K562 (cell line): ENCODE data around the gene SPNS1. TPM values are rescaled to one million over a fixed set of nuclear protein-coding genes. Genes with fewer than 3 reads are reported as not detected.
A peak's percentile ranks its signal among the peaks of the same experiment; 100 is the strongest.
"Not testable (repeated sequence)": the region's sequence is repeated elsewhere in the genome, so short reads cannot be mapped to it uniquely, and the experiment has no call there.

Experiments used
- ATAC-seq: fragments of 200-7000 bp; cut with Tn5 transposase; 3 replicates; pipeline ENCODE4 v1.9.1; 2020; ENCODE audit warnings: moderate library complexity
- BruUV-seq: library from RNA; stranded (reverse); fragments of 400-500 nt; replicated peaks from 2 replicates; lab custom pipeline; 2021; lab: Mats Ljungman, UMichigan
- CTCF ChIA-PET: fragments of 300-600 bp; formaldehyde crosslinking; extraction: SDS; loops from one replicate; lab custom pipeline; 2021; ENCODE audit warnings: low intra/inter-chr PET ratio; lab: Yijun Ruan, JAX
- POLR2A ChIA-PET: fragments of 300-600, 350-650 bp; sonication (Branson Sonifier 250); formaldehyde crosslinking; extraction: SDS; loops from one replicate; lab custom pipeline; 2021; ENCODE audit warnings: antibody characterized with exemption, inconsistent platforms; lab: Yijun Ruan, JAX
- DNase-seq, 4 experiments: peaks; one replicate each; pipeline versions ENCODE4 v3.0.0 to v3.0.0-alpha.2; 2011 to 2018; ENCODE audit warnings: low spot score in 3 of 4, mixed read lengths in 3 of 4; ENCODE audit errors: extremely low read depth in 1 of 4
- FAIRE-seq: peaks from 2 replicates; lab custom pipeline; 2011; peaks lifted over from hg19 to GRCh38; lab: Jason Lieb, UNC
- H2AFZ ChIP-seq: 2 replicates; pipeline ENCODE4 v1.6.0; 2011; ENCODE audit warnings: low read depth, low read length, control low read depth, inconsistent platforms
- H3K27ac ChIP-seq: fragments of 200-600 bp; 3 replicates; pipeline ENCODE4 v1.8.0; 2011; ENCODE audit warnings: low read depth, mild to moderate bottlenecking, control low read depth, inconsistent platforms, low read length, moderate library complexity, mixed read lengths; ENCODE audit errors: extremely low read depth
- H3K27me3 ChIP-seq, 2 experiments: fragments of 300-600 bp in 1 of 2; 2 replicates in 1 of 2; 3 replicates in 1 of 2; pipeline versions ENCODE4 v1.6.0 to v1.8.0; 2011; ENCODE audit warnings: inconsistent platforms in 2 of 2, low read length in 2 of 2, mild to moderate bottlenecking in 1 of 2, mixed read lengths in 1 of 2, moderate library complexity in 1 of 2; ENCODE audit not compliant: control insufficient read depth in 2 of 2, insufficient read depth in 2 of 2
- H3K36me3 ChIP-seq: fragments of 300-600 bp; 3 replicates; pipeline ENCODE4 v1.8.0; 2011; ENCODE audit warnings: mild to moderate bottlenecking, low read length, inconsistent platforms; ENCODE audit not compliant: control insufficient read depth, insufficient read depth
- H3K4me1 ChIP-seq, 2 experiments: fragments of 200-600 bp in 1 of 2; replicated peaks in 1 of 2; 2 replicates in 1 of 2; 3 replicates in 1 of 2; pipeline versions ENCODE4 v1.5.1 to v1.8.0; 2011; ENCODE audit warnings: inconsistent platforms in 2 of 2, low read length in 2 of 2, mild to moderate bottlenecking in 1 of 2, mixed read lengths in 1 of 2, moderate library complexity in 1 of 2; ENCODE audit not compliant: control insufficient read depth in 2 of 2, insufficient read depth in 2 of 2
- H3K4me2 ChIP-seq: 2 replicates; pipeline ENCODE4 v1.6.1; 2011; ENCODE audit warnings: low read length, control low read depth, inconsistent platforms, mixed read lengths; ENCODE audit not compliant: insufficient read depth
- H3K4me3 ChIP-seq: fragments of 200-600 bp; sonication (generic), shearing (Covaris generic); 2 replicates; pipeline ENCODE4 v1.5.1; 2016; ENCODE audit warnings: control low read depth, inconsistent platforms
- H3K79me2 ChIP-seq: fragments of 200-600 bp; 3 replicates; pipeline ENCODE4 v1.8.0; 2011; ENCODE audit warnings: low read length, inconsistent platforms; ENCODE audit not compliant: control insufficient read depth, insufficient read depth
- H3K9ac ChIP-seq, 2 experiments: 2 replicates each; pipeline versions ENCODE4 v1.6.0 to v1.6.1; 2011; ENCODE audit warnings: low read depth in 2 of 2, low read length in 2 of 2, control low read depth in 1 of 2, inconsistent platforms in 1 of 2, mild to moderate bottlenecking in 1 of 2, mixed read lengths in 1 of 2; ENCODE audit not compliant: insufficient read depth in 1 of 2
- H3K9me1 ChIP-seq: one replicate; pipeline ENCODE4 v1.6.0; 2011; ENCODE audit warnings: inconsistent platforms, mild to moderate bottlenecking, low read length, moderate library complexity; ENCODE audit not compliant: control insufficient read depth, insufficient read depth
- H3K9me3 ChIP-seq: replicated peaks from 2 replicates; pipeline ENCODE4 v1.5.1; 2011; ENCODE audit warnings: low read depth, low read length, inconsistent platforms; ENCODE audit not compliant: control insufficient read depth, insufficient read depth
- H4K20me1 ChIP-seq: replicated peaks from 2 replicates; pipeline ENCODE4 v1.6.1; 2011; ENCODE audit warnings: low read length, inconsistent platforms, mixed read lengths; ENCODE audit not compliant: control insufficient read depth, insufficient read depth
- ARID1B ChIP-seq: fragments of 450-650 bp; IDR thresholded peaks from 2 replicates; pipeline ENCODE4 v1.6.1; 2016; ENCODE audit warnings: antibody characterized with exemption, mild to moderate bottlenecking, inconsistent platforms
- CBFA2T3 ChIP-seq: fragments of 450-650 bp; IDR thresholded peaks from 2 replicates; pipeline ENCODE4 v1.6.1; 2017
- FOSL1 ChIP-seq: fragments of 200-800 bp; sonication (Bioruptor generic); conservative IDR thresholded peaks from 2 replicates; pipeline ENCODE4 v1.6.1; 2016; ENCODE audit warnings: missing genetic modification characterization, missing compliant biosample characterization
- GATA2 ChIP-seq: sonication (generic); formaldehyde crosslinking; IDR thresholded peaks from 2 replicates; pipeline ENCODE4 v1.4.0; 2020; ENCODE audit warnings: mild to moderate bottlenecking, missing genetic modification reagents
- NFRKB ChIP-seq: fragments of 450-650 bp; IDR thresholded peaks from 2 replicates; pipeline ENCODE4 v1.6.1; 2016; ENCODE audit warnings: low read depth
- NR4A1 ChIP-seq, 2 experiments: fragments of 250-450 bp in 1 of 2; fragments of 450-650 bp in 1 of 2; sonication (Bioruptor Pico) in 1 of 2; IDR thresholded peaks; 2 replicates each; pipeline versions ENCODE4 v1.4.0 to v1.6.1; 2016 to 2020; ENCODE audit warnings: mild to moderate bottlenecking in 2 of 2, missing compliant biosample characterization in 1 of 2, missing genetic modification characterization in 1 of 2, moderate library complexity in 1 of 2
- PKNOX1 ChIP-seq: fragments of 450-650 bp; IDR thresholded peaks from 2 replicates; pipeline ENCODE4 v1.6.1; 2016
- SMARCE1 ChIP-seq: fragments of 450-650 bp; IDR thresholded peaks from 2 replicates; pipeline ENCODE4 v1.7.1; 2016; ENCODE audit warnings: mild to moderate bottlenecking
- TCF3 ChIP-seq: sonication (generic); formaldehyde crosslinking; IDR thresholded peaks from 2 replicates; pipeline ENCODE4 v1.4.0; 2020; ENCODE audit warnings: mild to moderate bottlenecking, missing genetic modification reagents
- YY1 ChIP-seq, 3 experiments: IDR thresholded peaks; 2 replicates each; pipeline ENCODE4 v1.6.1; 2011; ENCODE audit warnings: low read length in 2 of 3, mild to moderate bottlenecking in 2 of 3, moderate library complexity in 2 of 3, borderline replicate concordance in 1 of 3, control low read depth in 1 of 3, low read depth in 1 of 3; ENCODE audit not compliant: insufficient read depth in 3 of 3, insufficient replicate concordance in 2 of 3, control insufficient read depth in 1 of 3, insufficient read length in 1 of 3; ENCODE audit errors: extremely low read depth in 1 of 3
- ZNF592 ChIP-seq: fragments of 450-650 bp; IDR thresholded peaks from 2 replicates; pipeline ENCODE4 v1.6.1; 2017; ENCODE audit warnings: antibody characterized with exemption, mild to moderate bottlenecking
- WGBS: fragments of 100-300 bp; shearing (Covaris generic); methylation state at CpG from one replicate; pipeline ENCODE4 v1.1.6; 2016; ENCODE audit warnings: low coverage, mixed read lengths; ENCODE audit not compliant: insufficient coverage; ENCODE audit errors: missing lambda C conversion rate; 5-methylcytosine and 5-hydroxymethylcytosine counted together
- in situ Hi-C: fragments of 300-500 bp; cut with MboI; formaldehyde crosslinking; loops from 4 replicates; pipeline ENCODE4 v1.15.0; 2018; ENCODE audit warnings: inconsistent platforms, mixed read lengths
- intact Hi-C: fragments of 100-400 bp; cut with micrococcal nuclease; formaldehyde crosslinking; loops from 2 replicates; pipeline ENCODE4 v1.14.2; 2022
- polyA plus RNA-seq, 8 experiments: library from polyadenylated mRNA; depleted of rRNA in 4 of 8; stranded (reverse) in 5 of 8; unstranded in 3 of 8; fragments of >200 nt; fragmentation: Nextera tagmentation in 2 of 8; fragmentation: Illumina TruSeq in 1 of 8; extraction: Ambion mirVana in 2 of 8; extraction: Trizol in 1 of 8; gene quantifications; 2 replicates each; pipeline versions ENCODE4 v1.2.1 to v1.2.3, GENCODE V29; 2011 to 2014; ENCODE audit warnings: inconsistent platforms in 1 of 8, missing spikeins in 1 of 8
- total RNA-seq, 7 experiments: library from RNA; depleted of rRNA in 6 of 7; stranded (reverse); fragments of >200 nt in 6 of 7; fragmentation: Illumina TruSeq in 2 of 7; extraction: Trizol in 2 of 7; gene quantifications; 2 replicates each; pipeline versions ENCODE4 v1.2.1 to v1.2.3, GENCODE V29; 2011 to 2021; ENCODE audit warnings: low replicate concordance in 1 of 7
- TF ChIP-seq, protein P1 (sequence below), 2 experiments: fragments of 450-650 bp in 1 of 2; sonication (generic) in 1 of 2; formaldehyde crosslinking in 1 of 2; IDR thresholded peaks in 1 of 2; conservative IDR thresholded peaks in 1 of 2; 2 replicates each; pipeline versions ENCODE4 v1.6.1 to v1.8.1; 2016 to 2023; ENCODE audit warnings: mild to moderate bottlenecking in 2 of 2, moderate library complexity in 2 of 2, inconsistent platforms in 1 of 2, missing genetic modification reagents in 1 of 2

The SPNS1 gene
- total and polyA plus RNA-seq, 9 of the 15 experiments (the other 6 are each of a cell fraction or from before 2014, with no cell fraction given), result 0.58 to 64.9 (median 13.7) TPM

DNA sequence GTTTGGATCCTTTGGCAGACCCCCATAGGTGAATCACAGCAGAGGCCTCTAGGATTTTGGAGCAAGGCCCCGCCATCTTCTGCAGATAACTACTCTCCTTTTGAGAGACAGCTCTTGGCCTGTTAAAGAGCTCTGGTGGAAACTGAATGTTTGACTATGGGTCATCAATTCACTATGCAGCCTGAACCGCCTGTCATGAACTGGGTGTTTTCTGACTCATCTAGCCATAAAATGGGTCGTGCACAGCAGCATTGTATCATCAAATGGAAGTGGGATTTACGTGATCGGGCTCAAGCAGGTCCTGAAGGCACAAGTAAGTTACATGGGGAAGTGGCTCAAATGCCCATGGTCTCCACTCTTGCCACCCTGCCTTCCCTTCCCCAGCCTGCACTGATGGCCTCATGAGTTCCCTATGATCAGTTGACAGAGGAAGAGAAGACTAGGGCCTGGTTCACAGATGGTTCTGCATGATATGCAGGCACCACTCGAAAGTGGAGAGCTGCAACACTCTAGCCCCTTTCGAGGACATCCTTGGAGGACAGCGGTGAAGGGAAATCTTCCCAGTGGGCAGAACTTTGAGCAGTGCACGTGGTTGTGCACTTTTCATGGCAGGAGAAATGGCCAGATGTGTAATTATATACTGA, 30.0 kb downstream of the SPNS1 start:
- CTCF ChIA-PET; POLR2A ChIA-PET; TF ChIP-seq NR4A1 (CRISPR knock-in tag; IDR thresholded peaks at IDR 0.05): not testable (repeated sequence)
- TF ChIP-seq ARID1B (peak; percentile 46), ZNF592 (peak; percentile 82), SMARCE1 (0 out of 2 replicates have a peak, but pooled peaks have one; percentile 12), NFRKB (0 out of 2 replicates have a peak, but pooled peaks have one; percentile 33), NR4A1 (tag; IDR thresholded peaks at IDR 0.05) (0 out of 2 replicates have a peak, but pooled peaks have one; percentile 17), PKNOX1 (peak; percentile 11; the same call in 1 of the 2 replicates), TCF3 (CRISPR knock-in tag) (peak; percentile 52; the same call in 1 of the 2 replicates), FOSL1 (tag) (peak; percentile 16; the same call in 1 of the 2 replicates), CBFA2T3 (peak; percentile 20; the same call in 1 of the 2 replicates), GATA2 (CRISPR knock-in tag) (0 out of 2 replicates have a peak, but pooled peaks have one; percentile 20), YY1 (IDR thresholded peaks at IDR 0.05; ENCODE audit: borderline replicate concordance in 1 of 3, control insufficient read depth in 1 of 3, extremely low read depth in 1 of 3, insufficient read depth in 3 of 3, insufficient read length in 1 of 3, insufficient replicate concordance in 2 of 3, low read depth in 1 of 3, low read length in 2 of 3) (peak in 1 of 3 experiments; percentile 6)
- TF ChIP-seq, protein P1, sequence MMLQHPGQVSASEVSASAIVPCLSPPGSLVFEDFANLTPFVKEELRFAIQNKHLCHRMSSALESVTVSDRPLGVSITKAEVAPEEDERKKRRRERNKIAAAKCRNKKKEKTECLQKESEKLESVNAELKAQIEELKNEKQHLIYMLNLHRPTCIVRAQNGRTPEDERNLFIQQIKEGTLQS (IDR thresholded peaks at IDR 0.05), result peak; percentile 19; the same call in 1 of the 2 replicates
- TF ChIP-seq, protein P1 (CRISPR knock-in tag; conservative IDR thresholded peaks at IDR 0.05), result not testable (repeated sequence)

More for the DNA sequence above, 30.0 kb downstream of the SPNS1 start:
- Histone ChIP-seq H3K4me1 (peaks cover 22 to 39% of the 10 kb centered on the region in 2 experiments), H3K4me2 (peak overlapping the region; percentile 43; the same call in 1 of the 2 replicates), H2AFZ (peak overlapping the region; percentile 80)
- in situ Hi-C loops, H3K9me1 ChIP-seq, intact Hi-C loops, H3K27ac ChIP-seq, H3K9ac ChIP-seq, FAIRE-seq, BruUV-seq, H3K9me3 ChIP-seq, H3K36me3 ChIP-seq, H3K79me2 ChIP-seq, H3K27me3 ChIP-seq, H4K20me1 ChIP-seq, H3K4me3 ChIP-seq, ATAC-seq: not testable (repeated sequence)
- peak in 1 of 4 experiments; percentile 44 for DNase-seq
- 30% methylated on average over 9 of the region's 9 CpGs for WGBS
